HEK293 (cell line): ENCODE measurements around the gene TK2.
"Not testable (repeated sequence)": the region's sequence is repeated elsewhere in the genome, so short reads cannot be mapped to it uniquely, and the experiment has no call there.

Experiments
- CTCF ChIA-PET: fragments of 350-600 bp; formaldehyde crosslinking; extraction: SDS; loops from one replicate; lab custom pipeline; 2021; ENCODE audit warnings: antibody characterized with exemption; lab: Yijun Ruan, JAX
- POLR2A ChIA-PET: fragments of 300-600 bp; formaldehyde crosslinking; extraction: SDS; loops from one replicate; lab custom pipeline; 2020; ENCODE audit warnings: antibody characterized with exemption, inconsistent platforms; lab: Yijun Ruan, JAX
- H3K27ac ChIP-seq: fragments of 200-500 bp; sonication (Bioruptor generic); 2 replicates; pipeline ENCODE4 v1.5.1; 2014; ENCODE audit warnings: low read depth, low read length, control low read depth, inconsistent platforms; ENCODE audit errors: extremely low read depth
- H3K36me3 ChIP-seq, 2 experiments: fragments of 200-500 bp in 1 of 2; sonication (Bioruptor generic) in 1 of 2; 1 replicate in 1 of 2; 2 replicates in 1 of 2; pipeline ENCODE4 v1.5.1; 2014 to 2017; ENCODE audit warnings: inconsistent platforms in 2 of 2, low read length in 2 of 2; ENCODE audit not compliant: control insufficient read depth in 2 of 2, insufficient read depth in 1 of 2
- H3K4me1 ChIP-seq: fragments of 200-500 bp; sonication (Bioruptor generic); 2 replicates; pipeline ENCODE4 v1.5.1; 2014; ENCODE audit warnings: mild to moderate bottlenecking, low read length, inconsistent platforms; ENCODE audit not compliant: control insufficient read depth, insufficient read depth
- H3K4me3 ChIP-seq: 2 replicates; pipeline ENCODE4 v1.5.1; 2011; ENCODE audit warnings: low read depth, mild to moderate bottlenecking, control low read depth, low read length, moderate library complexity
- H3K9me3 ChIP-seq: fragments of 200-500 bp; sonication (Bioruptor generic); 2 replicates; pipeline ENCODE4 v1.5.1; 2014; ENCODE audit warnings: low read depth, low read length, inconsistent platforms; ENCODE audit not compliant: control insufficient read depth, insufficient read depth
- GLI2 ChIP-seq: fragments of 450-650 bp; formaldehyde crosslinking; IDR thresholded peaks from 2 replicates; pipeline ENCODE4; 2017; ENCODE audit warnings: missing biosample characterization, missing genetic modification characterization, low read depth, borderline replicate concordance
- KLF10 ChIP-seq: fragments of 450-650 bp; IDR thresholded peaks from 2 replicates; pipeline ENCODE4 v1.5.1; 2018; ENCODE audit warnings: missing biosample characterization, mild to moderate bottlenecking, missing genetic modification characterization
- KLF17 ChIP-seq: fragments of 450-650 bp; formaldehyde crosslinking; IDR thresholded peaks from 2 replicates; pipeline ENCODE4 v1.5.1; 2016; ENCODE audit warnings: missing biosample characterization, missing genetic modification characterization
- KLF8 ChIP-seq: fragments of 450-650 bp; formaldehyde crosslinking; IDR thresholded peaks from 2 replicates; pipeline ENCODE4 v1.5.1; 2016; ENCODE audit warnings: missing biosample characterization, missing genetic modification characterization
- SP3 ChIP-seq: fragments of 450-650 bp; formaldehyde crosslinking; IDR thresholded peaks from 2 replicates; pipeline ENCODE4 v1.5.1; 2016; ENCODE audit warnings: missing biosample characterization, missing genetic modification characterization
- TSHZ1 ChIP-seq: fragments of 450-650 bp; formaldehyde crosslinking; IDR thresholded peaks from 2 replicates; pipeline ENCODE4 v1.5.1; 2016; ENCODE audit warnings: missing biosample characterization, missing genetic modification characterization, borderline replicate concordance
- ZBTB6 ChIP-seq: fragments of 450-650 bp; formaldehyde crosslinking; IDR thresholded peaks from 2 replicates; pipeline ENCODE4 v1.5.1; 2017; ENCODE audit warnings: missing biosample characterization, missing genetic modification characterization
- ZNF211 ChIP-seq: fragments of 450-650 bp; formaldehyde crosslinking; IDR thresholded peaks from 2 replicates; pipeline ENCODE4 v1.5.1; 2016; ENCODE audit warnings: low read depth, missing biosample characterization, missing genetic modification characterization
- ZNF221 ChIP-seq: fragments of 450-650 bp; formaldehyde crosslinking; IDR thresholded peaks from 2 replicates; pipeline ENCODE4 v1.5.1; 2017; ENCODE audit warnings: missing biosample characterization, missing genetic modification characterization, borderline replicate concordance
- ZNF248 ChIP-seq: fragments of 450-650 bp; formaldehyde crosslinking; IDR thresholded peaks from 2 replicates; pipeline ENCODE4 v1.5.1; 2017; ENCODE audit warnings: missing biosample characterization, missing genetic modification characterization
- ZNF26 ChIP-seq: fragments of 450-650 bp; formaldehyde crosslinking; IDR thresholded peaks from 2 replicates; pipeline ENCODE4 v1.5.1; 2016; ENCODE audit warnings: missing biosample characterization, missing genetic modification characterization
- ZNF362 ChIP-seq: fragments of 450-650 bp; formaldehyde crosslinking; IDR thresholded peaks from 2 replicates; pipeline ENCODE4 v1.5.1; 2016; ENCODE audit warnings: missing biosample characterization, missing genetic modification characterization
- ZNF366 ChIP-seq: fragments of 450-650 bp; formaldehyde crosslinking; conservative IDR thresholded peaks from 2 replicates; pipeline ENCODE4 v1.5.1; 2016; ENCODE audit warnings: missing biosample characterization, missing genetic modification characterization
- ZNF423 ChIP-seq: fragments of 450-650 bp; formaldehyde crosslinking; IDR thresholded peaks from 2 replicates; pipeline ENCODE4 v1.5.1; 2016; ENCODE audit warnings: missing biosample characterization, missing genetic modification characterization
- ZNF596 ChIP-seq: fragments of 450-650 bp; IDR thresholded peaks from 2 replicates; pipeline ENCODE4 v1.5.0; 2018; ENCODE audit warnings: missing biosample characterization, mild to moderate bottlenecking, missing genetic modification characterization, moderate library complexity
- ZNF610 ChIP-seq: fragments of 450-650 bp; formaldehyde crosslinking; IDR thresholded peaks from 2 replicates; pipeline ENCODE4 v1.5.1; 2016; ENCODE audit warnings: missing biosample characterization, missing genetic modification characterization, borderline replicate concordance
- ZNF768 ChIP-seq: fragments of 450-650 bp; formaldehyde crosslinking; IDR thresholded peaks from 2 replicates; pipeline ENCODE4 v1.5.1; 2018; ENCODE audit warnings: missing biosample characterization, mild to moderate bottlenecking, missing genetic modification characterization
- ZSCAN5A ChIP-seq: fragments of 450-650 bp; formaldehyde crosslinking; IDR thresholded peaks from 2 replicates; pipeline ENCODE4 v1.5.1; 2016; ENCODE audit warnings: missing biosample characterization, missing genetic modification characterization

The TK2 gene

GRCh38 chr16:66467611-66468010 is 82.3 kb downstream of the TK2 start:
- no peaks in the 10 kb centered on the region for H3K4me1 ChIP-seq
- no peaks in the 10 kb centered on the region for H3K36me3 ChIP-seq
- H3K9me3 ChIP-seq = no peaks in the 10 kb centered on the region
- ChIA-PET POLR2A (no interaction called here), CTCF (interaction anchor here (1.2 kb wide), 1 partner anchor 61 kb away, joined by 5 read pairs; no protein-coding TSS in a partner anchor)
- no peak overlapping the region for H3K4me3 ChIP-seq
- TF ChIP-seq KLF10 (tag by site-specific recombination) (no peak), KLF17 (no peak), ZSCAN5A (tag by site-specific recombination) (no peak), ZNF221 (no peak), ZNF211 (no peak), TSHZ1 (tag by site-specific recombination) (no peak), SP3 (no peak), GLI2 (tag by site-specific recombination) (no peak), ZNF423 (no peak), ZNF362 (tag by site-specific recombination) (no peak), ZNF768 (tag by site-specific recombination) (no peak)
- no peak overlapping the region for H3K27ac ChIP-seq

GRCh38 chr16:66466636-66467035 is 83.3 kb downstream of the TK2 start:
- H3K27ac ChIP-seq, H3K4me3 ChIP-seq, H3K36me3 ChIP-seq, H3K9me3 ChIP-seq, H3K4me1 ChIP-seq, POLR2A ChIA-PET, CTCF ChIA-PET: not testable (repeated sequence)

GRCh38 chr16:66465946-66466345 is 84.0 kb downstream of the TK2 start:
- H3K4me3 ChIP-seq, CTCF ChIA-PET, H3K9me3 ChIP-seq, H3K4me1 ChIP-seq, H3K36me3 ChIP-seq, H3K27ac ChIP-seq: not testable (repeated sequence)
- POLR2A ChIA-PET = interaction anchor here (0.6 kb wide), 1 partner anchor 220 kb away, joined by 7 read pairs; no protein-coding TSS in a partner anchor

GRCh38 chr16:66462912-66463311 is 87.0 kb downstream of the TK2 start:
- CTCF ChIA-PET = interaction anchor here (0.6 kb wide), 1 partner anchor 744 kb away, joined by 3 read pairs; no protein-coding TSS in a partner anchor
- Histone ChIP-seq H3K4me1 (no peaks in the 10 kb centered on the region), H3K36me3 (no peaks in the 10 kb centered on the region), H3K4me3 (no peak overlapping the region)
- TF ChIP-seq ZNF366 (tag by site-specific recombination) = no peak
- TF ChIP-seq ZNF248 (tag by site-specific recombination) = no peak
- TF ChIP-seq ZNF596 (tag by site-specific recombination) = no peak
- TF ChIP-seq ZNF26 (tag by site-specific recombination) = no peak
- no peak for TF ChIP-seq ZNF610
- no peak for TF ChIP-seq KLF8 (tag by site-specific recombination)
- no peak for TF ChIP-seq ZBTB6
- TF ChIP-seq, all 188 proteins: peak for 0
- POLR2A ChIA-PET = no interaction called here
- no peak overlapping the region for H3K27ac ChIP-seq
- H3K9me3 ChIP-seq = no peaks in the 10 kb centered on the region
